ENCODE results near the gene NCBP2L. TPM values are rescaled to one million over a fixed set of nuclear protein-coding genes. Genes with fewer than 3 reads are reported as not detected.
"Not testable (repeated sequence)": the region's sequence is repeated elsewhere in the genome, so short reads cannot be mapped to it uniquely, and the experiment has no call there.

The NCBP2L gene
- total and polyA plus RNA-seq, 2 experiments from 2014 or later: 0.39 TPM; not detected in 1

DNA sequence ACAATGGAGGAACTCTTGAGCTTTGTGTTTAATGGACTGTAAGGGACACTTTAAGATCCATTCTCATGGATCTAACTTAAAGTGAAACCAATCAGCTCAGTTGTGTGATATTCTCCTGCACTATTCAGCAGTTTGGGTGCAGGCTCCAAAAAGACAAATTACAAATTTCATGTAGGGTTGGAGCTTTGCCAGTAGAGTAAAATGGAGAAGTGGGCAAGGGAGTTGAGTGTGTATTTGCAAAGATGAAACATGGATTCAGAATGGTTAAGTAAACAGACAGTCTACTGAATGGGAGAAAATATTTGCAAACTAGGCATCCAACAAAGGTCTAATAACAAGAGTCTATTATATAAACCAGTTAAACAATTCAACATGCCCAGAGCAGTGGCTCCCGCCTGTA is 26.9 kb downstream of the NCBP2L start:
- no peak for TF ChIP-seq EZH2phosphoT487 (IDR thresholded peaks at IDR 0.05; ENCODE audit: low read depth, severe bottlenecking, unreplicated experiment)
- TF ChIP-seq, protein P1, sequence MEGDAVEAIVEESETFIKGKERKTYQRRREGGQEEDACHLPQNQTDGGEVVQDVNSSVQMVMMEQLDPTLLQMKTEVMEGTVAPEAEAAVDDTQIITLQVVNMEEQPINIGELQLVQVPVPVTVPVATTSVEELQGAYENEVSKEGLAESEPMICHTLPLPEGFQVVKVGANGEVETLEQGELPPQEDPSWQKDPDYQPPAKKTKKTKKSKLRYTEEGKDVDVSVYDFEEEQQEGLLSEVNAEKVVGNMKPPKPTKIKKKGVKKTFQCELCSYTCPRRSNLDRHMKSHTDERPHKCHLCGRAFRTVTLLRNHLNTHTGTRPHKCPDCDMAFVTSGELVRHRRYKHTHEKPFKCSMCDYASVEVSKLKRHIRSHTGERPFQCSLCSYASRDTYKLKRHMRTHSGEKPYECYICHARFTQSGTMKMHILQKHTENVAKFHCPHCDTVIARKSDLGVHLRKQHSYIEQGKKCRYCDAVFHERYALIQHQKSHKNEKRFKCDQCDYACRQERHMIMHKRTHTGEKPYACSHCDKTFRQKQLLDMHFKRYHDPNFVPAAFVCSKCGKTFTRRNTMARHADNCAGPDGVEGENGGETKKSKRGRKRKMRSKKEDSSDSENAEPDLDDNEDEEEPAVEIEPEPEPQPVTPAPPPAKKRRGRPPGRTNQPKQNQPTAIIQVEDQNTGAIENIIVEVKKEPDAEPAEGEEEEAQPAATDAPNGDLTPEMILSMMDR (IDR thresholded peaks at IDR 0.05; ENCODE audit: poor library complexity): no peak
- no peak overlapping the region for H3K27ac ChIP-seq
- H4K20me1 ChIP-seq (ENCODE audit: insufficient read depth, poor library complexity, severe bottlenecking): no peaks in the 10 kb centered on the region
- no peaks in the 10 kb centered on the region for H3K9me3 ChIP-seq (ENCODE audit: low read depth)
- no peaks in the 10 kb centered on the region for H3K4me1 ChIP-seq (ENCODE audit: insufficient read depth)
- no peak overlapping the region for H3K4me2 ChIP-seq
- H2AFZ ChIP-seq: no peak overlapping the region
- no peaks in the 10 kb centered on the region for H3K79me2 ChIP-seq
- H3K36me3 ChIP-seq (replicated peaks; ENCODE audit: insufficient read depth, low read depth): no peaks in the 10 kb centered on the region
- DNase-seq (ENCODE audit: low spot score): no peak
- H3K4me3 ChIP-seq: no peak overlapping the region
- no peaks in the 10 kb centered on the region for H3K27me3 ChIP-seq
- WGBS (ENCODE audit: low lambda C conversion rate, missing lambda C conversion rate): 75% methylated on average over 1 of the region's 1 CpG
- H3K9me2 ChIP-seq (replicated peaks; ENCODE audit: insufficient read depth): no peaks in the 10 kb centered on the region

- whole genome bisulfite sequencing (ENCODE audit: low lambda C conversion rate, missing lambda C conversion rate): 92% methylated on average over 3 of the region's 3 CpGs
- Histone ChIP-seq H3K9me3 (ENCODE audit: low read depth) (no peaks in the 10 kb centered on the region), H3K4me2 (no peak overlapping the region), H3K27ac (no peak overlapping the region), H3K79me2 (no peaks in the 10 kb centered on the region), H4K20me1 (ENCODE audit: insufficient read depth, poor library complexity, severe bottlenecking) (no peaks in the 10 kb centered on the region), H3K27me3 (no peaks in the 10 kb centered on the region), H2AFZ (no peak overlapping the region), H3K9me2 (replicated peaks; ENCODE audit: insufficient read depth) (no peaks in the 10 kb centered on the region), H3K4me3 (no peak overlapping the region), H3K4me1 (ENCODE audit: insufficient read depth) (no peaks in the 10 kb centered on the region), H3K36me3 (replicated peaks; ENCODE audit: insufficient read depth, low read depth) (no peaks in the 10 kb centered on the region)
- no peak for DNase-seq (ENCODE audit: low spot score)
- TF ChIP-seq, protein P1 (IDR thresholded peaks at IDR 0.05; ENCODE audit: poor library complexity): no peak
- TF ChIP-seq EZH2phosphoT487 (IDR thresholded peaks at IDR 0.05; ENCODE audit: low read depth, severe bottlenecking, unreplicated experiment) (no peak), EZH2 (IDR thresholded peaks at IDR 0.05; ENCODE audit: borderline replicate concordance) (no peak)
Measured at GRCh38 chrX:107805179-107805578, 27.6 kb downstream of the NCBP2L start.

- not testable (repeated sequence) for H2AFZ ChIP-seq; H3K4me2 ChIP-seq; H3K36me3 ChIP-seq (replicated peaks; ENCODE audit: insufficient read depth, low read depth); H3K27me3 ChIP-seq; H3K4me3 ChIP-seq; H3K9me3 ChIP-seq (ENCODE audit: low read depth); H3K79me2 ChIP-seq; H3K27ac ChIP-seq; H3K4me1 ChIP-seq (ENCODE audit: insufficient read depth); DNase-seq (ENCODE audit: low spot score); H3K9me2 ChIP-seq (replicated peaks; ENCODE audit: insufficient read depth); H4K20me1 ChIP-seq (ENCODE audit: insufficient read depth, poor library complexity, severe bottlenecking)
- WGBS (ENCODE audit: low lambda C conversion rate, missing lambda C conversion rate): 88% methylated on average over 10 of the region's 10 CpGs
Measured at GRCh38 chrX:107810053-107810452, 32.5 kb downstream of the NCBP2L start.

GRCh38 chrX:107818900-107819521 is 41.5 kb downstream of the NCBP2L start:
- Histone ChIP-seq H2AFZ (no peak overlapping the region), H3K4me1 (ENCODE audit: insufficient read depth) (no peaks in the 10 kb centered on the region), H3K36me3 (replicated peaks; ENCODE audit: insufficient read depth, low read depth) (no peaks in the 10 kb centered on the region), H3K27ac (no peak overlapping the region), H3K9me2 (replicated peaks; ENCODE audit: insufficient read depth) (no peaks in the 10 kb centered on the region), H3K9me3 (ENCODE audit: low read depth) (no peaks in the 10 kb centered on the region), H3K79me2 (no peaks in the 10 kb centered on the region), H4K20me1 (ENCODE audit: insufficient read depth, poor library complexity, severe bottlenecking) (no peaks in the 10 kb centered on the region), H3K27me3 (no peaks in the 10 kb centered on the region), H3K4me3 (no peak overlapping the region), H3K4me2 (no peak overlapping the region)
- TF ChIP-seq, protein P1 (IDR thresholded peaks at IDR 0.05; ENCODE audit: poor library complexity): no peak
- no peak for TF ChIP-seq EZH2 (IDR thresholded peaks at IDR 0.05; ENCODE audit: borderline replicate concordance)
- TF ChIP-seq EZH2phosphoT487 (IDR thresholded peaks at IDR 0.05; ENCODE audit: low read depth, severe bottlenecking, unreplicated experiment): no peak
- DNase-seq (ENCODE audit: low spot score): no peak

Data from hepatocyte (in vitro differentiated cells).